ENCODE results near the gene REG3A. TPM values are rescaled to one million over a fixed set of nuclear protein-coding genes. Genes with fewer than 3 reads are reported as not detected.

Gene REG3A
- total and polyA plus RNA-seq, 10 of the 15 experiments (the other 5 are each of a cell fraction or from before 2014, with no cell fraction given): 0.62 TPM; not detected in 9

- TF ChIP-seq PRDM15 (CRISPR knock-in tag; IDR thresholded peaks at IDR 0.05) (no peak), FOXK2 (IDR thresholded peaks at IDR 0.05) (no peak), ZNF274 (IDR thresholded peaks at IDR 0.05; ENCODE audit: insufficient read depth, insufficient read length) (no peak), MTA3 (IDR thresholded peaks at IDR 0.05; ENCODE audit: borderline replicate concordance, low read length) (no peak), NR2C2 (IDR thresholded peaks at IDR 0.05; ENCODE audit: borderline replicate concordance, control insufficient read depth, insufficient read length, low read depth) (no peak), CREB1 (IDR thresholded peaks at IDR 0.05; ENCODE audit: low read depth) (no peak), SREBF1 (IDR thresholded peaks at IDR 0.05; ENCODE audit: low read length) (no peak), RUNX3 (IDR thresholded peaks at IDR 0.05; ENCODE audit: low read length) (no peak)
Measured at GRCh38 chr2:79114797-79115494, 44.6 kb downstream of the REG3A start (continued).

GRCh38 chr2:79112269-79112668 lies 47.3 kb downstream of the REG3A start:
- H3K4me1 ChIP-seq (ENCODE audit: control insufficient read depth, insufficient read depth, low read length): no peaks in the 10 kb centered on the region
- ChIA-PET SMC1A (ENCODE audit: uncharacterized antibody, unreplicated experiment) (no interaction called here), POLR2A (no interaction called here), CTCF (interaction anchor here (0.7 kb wide), 1 partner anchor 32 kb away, joined by 3 read pairs; no protein-coding TSS in a partner anchor), RAD21 (ENCODE audit: unreplicated experiment) (no interaction called here)
- no peak overlapping the region for H3K27ac ChIP-seq (ENCODE audit: control insufficient read depth, insufficient read depth)
- H3K79me2 ChIP-seq (ENCODE audit: control insufficient read depth, insufficient read depth, low read length): no peaks in the 10 kb centered on the region
- no peak overlapping the region for H3K9ac ChIP-seq (ENCODE audit: control insufficient read depth, insufficient read depth, low read length)
- no peak overlapping the region for H3K4me2 ChIP-seq (ENCODE audit: control insufficient read depth, insufficient read depth)
- no peaks in the 10 kb centered on the region for H4K20me1 ChIP-seq (ENCODE audit: control insufficient read depth, insufficient read depth)
- no peaks in the 10 kb centered on the region for H3K9me3 ChIP-seq (replicated peaks; ENCODE audit: control insufficient read depth, insufficient read depth, low read length)
- H3K27me3 ChIP-seq (replicated peaks in 1 of 2; ENCODE audit: control insufficient read depth in 2 of 2, insufficient read depth in 2 of 2, low read length in 1 of 2): no peaks in the 10 kb centered on the region
- intact Hi-C loops (cut with micrococcal nuclease; ENCODE audit: unreplicated experiment): no loop called here
- 48% methylated on average over 3 of the region's 3 CpGs for WGBS (ENCODE audit: insufficient coverage, insufficient replicate concordance, low lambda C conversion rate, missing lambda C conversion rate)
- no peaks in the 10 kb centered on the region for H3K36me3 ChIP-seq (ENCODE audit: control insufficient read depth in 2 of 2, insufficient read depth in 2 of 2, low read length in 1 of 2)
- DNase-seq (ENCODE audit: low read depth, low spot score) (no peak), FAIRE-seq (no peak), ATAC-seq (no peak)
- H2AFZ ChIP-seq (ENCODE audit: control insufficient read depth, low read depth, low read length): no peak overlapping the region
- in situ Hi-C loops (cut with MboI): no loop called here
- H3K4me3 ChIP-seq: no peak overlapping the region
- BruUV-seq (replicated peaks): no TSS peak
- TF ChIP-seq CTCF (IDR thresholded peaks at IDR 0.05 in 2 of 3, conservative IDR thresholded peaks at IDR 0.05 in 1 of 3; ENCODE audit: control insufficient read depth in 2 of 3, extremely low read depth in 1 of 3, insufficient read depth in 1 of 3, low read depth in 3 of 3, low read length in 3 of 3) (no peak), BCLAF1 (IDR thresholded peaks at IDR 0.05) (no peak), DPF2 (IDR thresholded peaks at IDR 0.05) (no peak), EP300 (IDR thresholded peaks at IDR 0.05; ENCODE audit: borderline replicate concordance in 1 of 2, control insufficient read depth in 1 of 2, low read depth in 2 of 2, low read length in 2 of 2) (no peak)
